DND-41 (cell line): Measurements from ENCODE around the gene CD63.

Experiments used
- CTCF ChIP-seq: IDR thresholded peaks from 2 replicates; pipeline ENCODE4 v1.5.1; 2012; ENCODE audit warnings: borderline replicate concordance, low read length, moderate library complexity, mild to moderate bottlenecking; ENCODE audit not compliant: poor library complexity, severe bottlenecking; ENCODE audit errors: extremely low read depth
- EZH2 ChIP-seq: IDR thresholded peaks from 3 replicates; pipeline ENCODE4 v1.6.1; 2012; ENCODE audit warnings: borderline replicate concordance, low read depth, mild to moderate bottlenecking, moderate library complexity, low read length, inconsistent platforms; ENCODE audit not compliant: severe bottlenecking

GRCh38 chr12:55683676-55684075 is 45.1 kb downstream of the CD63 start:
- no peak for TF ChIP-seq CTCF
- TF ChIP-seq EZH2 = no peak
